Activated CD4-positive, alpha-beta T cell treated with anti-CD3 and anti-CD28 coated beads, Interleukin-2, amount 10 ng/mL, durations not matched to agents 24 days and 14 days (primary cell): ENCODE results near the gene WNT7B. TPM values are rescaled to one million over a fixed set of nuclear protein-coding genes. Genes with fewer than 3 reads are reported as not detected.

Experiments
- DNase-seq: peaks from one replicate; pipeline ENCODE4 v3.0.0; 2022
- H3K27ac Mint-ChIP-seq: one replicate; pipeline ENCODE4 v1.8.0; 2022; ENCODE audit warnings: mild to moderate bottlenecking, mixed read lengths
- H3K27me3 Mint-ChIP-seq: one replicate; pipeline ENCODE4 v1.8.0; 2022; ENCODE audit warnings: mixed read lengths
- H3K36me3 Mint-ChIP-seq: one replicate; pipeline ENCODE4 v1.8.0; 2022; ENCODE audit warnings: low read depth, mild to moderate bottlenecking, mixed read lengths
- H3K4me1 Mint-ChIP-seq: one replicate; pipeline ENCODE4 v1.8.0; 2021; ENCODE audit warnings: mixed read lengths
- H3K4me3 Mint-ChIP-seq: one replicate; pipeline ENCODE4 v1.8.0; 2022; ENCODE audit warnings: mild to moderate bottlenecking, moderate library complexity, mixed read lengths
- H3K9me3 Mint-ChIP-seq: one replicate; pipeline ENCODE4 v1.8.0; 2021; ENCODE audit warnings: mixed read lengths
- intact Hi-C: fragments of 100-400 bp; cut with micrococcal nuclease; formaldehyde crosslinking; loops from one replicate; pipeline ENCODE4 v1.15.1; 2023
- total RNA-seq: library from RNA; stranded (reverse); gene quantifications from 2 replicates; pipeline ENCODE4 v1.2.3, GENCODE V29; 2022

The WNT7B gene
- total RNA-seq, 1 donor from 2014 or later = not detected

DNA sequence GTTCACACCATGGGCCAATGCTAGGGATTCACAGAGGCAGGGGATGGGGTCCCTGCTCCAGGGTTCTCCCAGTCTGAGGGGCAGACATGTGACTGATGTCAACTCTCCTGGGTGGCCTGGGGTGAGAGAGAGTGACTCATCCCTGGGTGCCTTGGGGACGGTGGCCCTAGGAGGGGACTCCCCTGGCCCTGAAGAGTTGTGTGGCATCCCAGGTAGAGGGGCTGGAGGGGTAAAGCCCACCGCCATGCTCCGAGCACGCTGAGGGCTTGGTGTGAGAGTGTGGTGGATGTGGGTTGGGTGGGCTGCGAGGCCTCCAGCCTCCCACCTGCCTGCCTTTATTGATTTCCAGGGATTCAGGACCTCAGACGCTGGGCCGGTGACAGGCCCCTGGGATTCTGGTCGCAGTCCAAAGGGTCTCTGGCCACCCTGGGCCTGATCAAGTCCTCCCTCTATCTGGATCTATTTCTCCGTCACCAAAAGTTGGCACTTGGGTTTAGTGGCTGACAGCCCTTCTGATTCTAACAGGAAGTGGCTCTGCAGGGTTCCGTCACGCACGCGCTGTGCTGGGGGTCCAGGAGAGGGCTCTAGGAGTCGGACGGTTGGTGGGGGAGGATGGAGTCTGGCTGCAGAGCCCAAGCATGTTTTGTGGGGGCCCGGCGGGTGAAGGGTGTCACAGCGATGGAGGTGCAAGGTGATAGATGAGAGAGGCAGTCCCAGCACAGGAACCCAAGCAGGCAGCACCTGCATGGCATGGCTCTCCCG is 27.3 kb upstream of the WNT7B start:
- intact Hi-C loops = loop anchor here (10.0 kb wide), 1 partner anchor 331 kb away; the partner anchor contains the start of gene TRMU
- Mint-ChIP-seq H3K36me3 (no peaks in the 10 kb centered on the region), H3K27ac (no peak overlapping the region), H3K27me3 (peaks cover 2% of the 10 kb centered on the region), H3K4me3 (peak overlapping the region; percentile 21), H3K9me3 (no peaks in the 10 kb centered on the region), H3K4me1 (peaks cover 7% of the 10 kb centered on the region)
- DNase-seq = no peak

DNA sequence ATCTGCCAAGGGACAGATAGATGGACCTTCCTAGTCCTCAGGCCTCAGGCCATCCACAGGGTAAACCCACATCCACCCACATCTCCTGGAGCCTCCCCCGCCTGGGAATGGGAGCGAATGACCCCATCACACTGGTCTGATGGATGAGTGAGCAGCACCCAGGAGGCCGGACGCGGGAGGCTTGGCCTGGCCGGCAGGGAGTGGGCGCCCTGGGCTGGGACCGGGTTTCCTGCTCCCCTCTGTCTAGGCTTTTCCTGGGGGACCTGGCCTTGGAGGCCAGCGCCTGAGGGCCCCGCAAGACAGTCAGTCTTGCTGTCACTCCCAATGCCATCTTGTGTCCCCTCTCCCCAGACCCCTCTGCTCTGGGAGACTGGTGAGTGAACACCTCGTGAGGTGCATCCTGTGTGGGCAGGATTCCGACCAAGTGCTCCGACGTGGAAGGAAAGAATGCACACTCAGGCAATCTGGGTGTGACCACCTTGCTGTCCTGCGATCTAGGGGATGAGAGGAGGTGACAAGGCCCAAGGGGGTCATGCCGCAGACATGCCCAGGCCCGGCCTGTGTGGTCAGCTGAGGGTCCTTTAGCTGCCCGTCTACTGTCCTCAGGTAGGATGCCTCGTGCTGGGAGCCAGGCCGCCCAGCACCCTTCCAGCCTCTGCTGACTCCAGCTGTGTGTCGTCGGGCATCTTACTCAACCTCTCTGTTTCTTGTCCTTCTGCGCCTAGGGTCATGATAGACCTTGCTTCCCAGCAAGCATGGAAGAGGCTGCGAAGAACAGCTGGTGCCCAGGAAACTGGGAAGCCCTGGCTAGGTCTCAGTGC is 26.5 kb upstream of the WNT7B start:
- DNase-seq = no peak
- Mint-ChIP-seq H3K4me1 (peaks cover 7% of the 10 kb centered on the region), H3K36me3 (no peaks in the 10 kb centered on the region), H3K9me3 (no peaks in the 10 kb centered on the region), H3K27me3 (peaks cover 2% of the 10 kb centered on the region), H3K27ac (no peak overlapping the region), H3K4me3 (no peak overlapping the region)
- intact Hi-C loops = loop anchor here (10.0 kb wide), 1 partner anchor 331 kb away; the partner anchor contains the start of gene TRMU

- intact Hi-C loops = loop anchor here (10.0 kb wide), 1 partner anchor 332 kb away; the partner anchor contains the start of gene TRMU
Observed at GRCh38 chr22:46002757-46003270, 25.9 kb upstream of the WNT7B start.

GRCh38 chr22:46001426-46002106 is 24.6 kb upstream of the WNT7B start:
- no peak for DNase-seq
- Mint-ChIP-seq H3K4me1 (peaks cover 7% of the 10 kb centered on the region), H3K27ac (no peak overlapping the region), H3K4me3 (no peak overlapping the region), H3K36me3 (no peaks in the 10 kb centered on the region), H3K27me3 (peaks cover 2% of the 10 kb centered on the region), H3K9me3 (no peaks in the 10 kb centered on the region)
- intact Hi-C loops = loop anchor here (10.0 kb wide), 1 partner anchor 333 kb away; the partner anchor contains the start of gene TRMU

More at GRCh38 chr22:46002757-46003270, 25.9 kb upstream of the WNT7B start:
- Mint-ChIP-seq H3K36me3 (no peaks in the 10 kb centered on the region), H3K9me3 (no peaks in the 10 kb centered on the region), H3K4me1 (peaks cover 7% of the 10 kb centered on the region), H3K27me3 (peaks cover 2% of the 10 kb centered on the region), H3K27ac (no peak overlapping the region), H3K4me3 (no peak overlapping the region)
- DNase-seq = no peak

- Mint-ChIP-seq H3K4me1 (peaks cover 4% of the 10 kb centered on the region), H3K27ac (no peak overlapping the region), H3K9me3 (no peaks in the 10 kb centered on the region), H3K4me3 (no peak overlapping the region), H3K27me3 (peaks cover 2% of the 10 kb centered on the region), H3K36me3 (no peaks in the 10 kb centered on the region)
- no peak for DNase-seq
- intact Hi-C loops = loop anchor here (10.0 kb wide), 1 partner anchor 334 kb away; the partner anchor contains the start of gene TRMU
Observed at GRCh38 chr22:46001046-46001425, 24.1 kb upstream of the WNT7B start.

GRCh38 chr22:46000081-46001027 is 23.4 kb upstream of the WNT7B start:
- intact Hi-C loops = loop anchor here (10.0 kb wide), 1 partner anchor 334 kb away; the partner anchor contains the start of gene TRMU
- no peaks in the 10 kb centered on the region for H3K36me3 Mint-ChIP-seq
- no peak overlapping the region for H3K27ac Mint-ChIP-seq
- no peak for DNase-seq
- H3K4me3 Mint-ChIP-seq = no peak overlapping the region
- no peaks in the 10 kb centered on the region for H3K9me3 Mint-ChIP-seq
- H3K27me3 Mint-ChIP-seq = peaks cover 2% of the 10 kb centered on the region
- peaks cover 3% of the 10 kb centered on the region for H3K4me1 Mint-ChIP-seq

- Mint-ChIP-seq H3K27ac (no peak overlapping the region), H3K36me3 (no peaks in the 10 kb centered on the region), H3K4me1 (peaks cover 1% of the 10 kb centered on the region), H3K4me3 (no peak overlapping the region), H3K27me3 (peaks cover 3% of the 10 kb centered on the region), H3K9me3 (no peaks in the 10 kb centered on the region)
- DNase-seq = no peak
- intact Hi-C loops = no loop called here
Observed at GRCh38 chr22:45999379-45999971, 22.5 kb upstream of the WNT7B start.

DNA sequence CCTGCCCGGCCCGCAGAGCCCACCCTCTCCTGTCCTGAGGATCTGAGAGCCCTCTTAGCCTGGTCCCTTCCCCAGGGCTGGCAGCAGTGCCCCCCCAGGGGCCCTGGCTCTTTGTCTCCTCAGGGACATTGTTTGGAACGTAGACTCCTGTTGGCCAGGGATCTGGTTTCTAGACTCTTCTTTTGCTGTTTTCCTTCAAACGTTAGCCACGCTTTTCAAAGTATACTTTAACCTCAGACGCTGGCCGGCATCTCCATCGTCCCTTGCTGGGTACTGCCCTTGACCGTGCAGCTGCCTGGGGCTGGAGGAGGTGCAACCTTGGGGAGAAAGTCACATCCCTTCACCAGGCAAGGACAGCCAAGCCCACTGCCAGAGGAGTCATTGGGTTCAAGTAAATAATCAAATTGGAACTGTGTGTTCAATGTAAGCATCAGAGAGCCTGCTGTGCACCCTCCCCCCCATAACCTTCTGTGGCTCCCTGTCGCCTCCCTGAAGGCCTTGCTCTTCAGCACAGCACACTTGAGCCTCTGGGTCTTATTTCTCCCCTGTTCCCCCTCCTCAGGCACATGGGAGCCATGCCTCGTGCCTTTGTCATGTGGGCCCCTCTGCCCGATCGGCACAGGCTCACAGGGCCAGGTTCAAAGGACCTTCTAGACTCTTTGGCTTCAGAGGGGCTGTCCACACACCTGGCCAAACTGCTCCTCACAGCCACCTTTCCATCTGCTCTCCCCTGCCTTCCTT is 21.8 kb upstream of the WNT7B start:
- no peaks in the 10 kb centered on the region for H3K36me3 Mint-ChIP-seq
- intact Hi-C loops = no loop called here
- DNase-seq = no peak

DNA sequence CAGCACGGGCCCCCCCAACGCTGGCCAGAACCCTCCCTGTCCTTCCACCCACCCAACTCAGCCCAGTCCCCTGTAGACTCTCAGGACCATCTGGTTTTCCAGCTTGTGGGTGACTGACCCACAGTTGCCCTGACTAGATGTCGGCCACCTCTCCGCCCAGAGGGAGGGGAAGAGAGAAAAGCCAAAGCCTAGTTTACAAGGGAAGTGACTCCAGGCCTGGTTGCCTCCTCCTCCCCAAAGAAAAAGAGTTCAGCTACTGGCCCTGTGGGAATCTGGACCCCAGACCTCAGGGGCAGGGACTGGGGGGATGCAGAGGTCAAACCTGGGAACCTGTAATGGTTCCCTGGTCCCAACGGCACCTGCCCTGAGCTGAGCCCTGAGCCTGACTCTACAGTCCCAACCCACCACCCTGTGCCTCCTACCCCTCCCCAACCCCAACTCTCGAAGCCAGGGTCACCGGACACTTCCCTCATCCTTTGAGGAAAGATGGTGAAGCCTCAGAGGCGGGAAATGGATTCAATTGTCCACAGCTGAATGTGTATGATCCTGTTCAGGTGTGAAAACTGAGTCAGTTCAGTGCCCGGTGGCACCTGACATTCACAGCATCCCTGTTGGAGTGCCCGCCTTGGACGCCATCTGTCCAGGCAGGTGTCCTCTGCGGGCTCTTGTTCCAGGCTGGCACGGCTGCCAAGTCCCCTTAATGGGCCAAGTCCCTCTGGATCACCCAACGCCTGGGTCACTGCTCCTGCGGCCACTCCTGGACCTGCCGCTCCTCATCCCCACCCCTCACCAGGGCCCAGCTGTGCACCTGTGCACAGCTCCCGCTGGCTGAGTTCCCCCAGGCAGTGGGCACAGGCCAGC is 21.0 kb upstream of the WNT7B start:
- Mint-ChIP-seq H3K9me3 (no peaks in the 10 kb centered on the region), H3K27ac (no peak overlapping the region), H3K36me3 (no peaks in the 10 kb centered on the region), H3K27me3 (peaks cover 3% of the 10 kb centered on the region), H3K4me3 (no peak overlapping the region), H3K4me1 (no peaks in the 10 kb centered on the region)
- intact Hi-C loops = no loop called here
- no peak for DNase-seq

More for the DNA sequence above, 21.8 kb upstream of the WNT7B start:
- H3K27ac Mint-ChIP-seq = no peak overlapping the region
- H3K9me3 Mint-ChIP-seq = no peaks in the 10 kb centered on the region
- H3K4me3 Mint-ChIP-seq = no peak overlapping the region
- H3K4me1 Mint-ChIP-seq = no peaks in the 10 kb centered on the region
- H3K27me3 Mint-ChIP-seq = peaks cover 3% of the 10 kb centered on the region

DNA sequence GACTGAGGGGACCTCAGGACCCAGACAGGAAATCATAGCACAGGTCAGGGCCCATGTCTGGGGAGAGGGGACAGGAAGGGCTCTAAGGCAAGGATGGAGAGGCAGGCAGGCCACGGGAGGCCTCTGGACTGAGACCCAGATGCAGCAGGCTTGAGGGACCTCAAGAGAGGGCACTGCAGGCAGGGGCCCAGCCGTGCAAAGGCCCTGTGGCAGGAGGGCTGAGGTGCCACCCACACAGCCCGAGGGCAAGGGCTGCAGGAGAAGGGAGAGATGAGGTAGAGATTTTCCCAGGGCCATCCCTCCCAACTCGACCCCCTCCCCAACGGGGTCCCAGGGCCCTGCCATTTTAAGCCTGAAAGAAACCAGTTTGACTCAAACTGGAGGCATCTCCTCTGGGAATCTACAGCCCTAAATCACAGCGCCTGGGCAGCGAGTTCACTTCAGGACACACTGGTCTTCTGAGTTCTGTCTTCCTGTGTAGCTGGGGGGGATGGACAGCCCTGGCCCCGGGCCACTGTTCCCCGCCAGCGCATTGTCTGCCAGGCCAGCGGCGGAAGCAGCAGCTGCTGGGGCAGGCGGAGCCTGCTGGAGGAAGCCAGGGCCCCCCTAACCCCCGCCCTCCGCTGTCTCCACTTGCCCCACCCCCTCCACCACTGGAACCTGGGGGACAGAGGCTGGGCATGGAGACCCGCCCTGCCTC is 20.3 kb upstream of the WNT7B start:
- Mint-ChIP-seq H3K27me3 (peaks cover 3% of the 10 kb centered on the region), H3K4me1 (no peaks in the 10 kb centered on the region), H3K36me3 (no peaks in the 10 kb centered on the region), H3K4me3 (no peak overlapping the region), H3K9me3 (no peaks in the 10 kb centered on the region), H3K27ac (no peak overlapping the region)
- intact Hi-C loops = no loop called here
- DNase-seq = no peak
